Epithelial cell of prostate (primary cell): ENCODE results near the gene BSPRY.
"Not testable (repeated sequence)": the region's sequence is repeated elsewhere in the genome, so short reads cannot be mapped to it uniquely, and the experiment has no call there.

Experiments
- DNase-seq: peaks from one replicate; pipeline ENCODE4 v3.0.0-alpha.2; 2011; ENCODE audit warnings: low read depth, low spot score
- H3K27ac ChIP-seq: fragments of 450-650 bp; 2 replicates; pipeline ENCODE4 v1.5.1; 2017; ENCODE audit warnings: mild to moderate bottlenecking

BSPRY gene

GRCh38 chr9:113340011-113340699 is 9.2 kb upstream of the BSPRY start, which contains the start of gene WDR31:
TSS of gene WDR31 (minus strand) at chr9:113340275. CDS start at chr9:113332022, 8,253 bp downstream.
- DNase-seq = no peak
- peak within 1 kb of the TSS; percentile 70 for H3K27ac ChIP-seq

- peak overlapping the region; percentile 70 for H3K27ac ChIP-seq
- peak; percentile 96 for DNase-seq
These were observed 7.5 kb upstream of the BSPRY start for GRCh38 chr9:113341712-113342410.

- no peak overlapping the region for H3K27ac ChIP-seq
- no peak for DNase-seq
These were observed 5.6 kb upstream of the BSPRY start for GRCh38 chr9:113343732-113344231.

- no peak overlapping the region for H3K27ac ChIP-seq
These were observed 4.2 kb upstream of the BSPRY start for GRCh38 chr9:113345190-113345589.

GRCh38 chr9:113345671-113346070 is 3.7 kb upstream of the BSPRY start:
- no peak overlapping the region for H3K27ac ChIP-seq

More at GRCh38 chr9:113345190-113345589, 4.2 kb upstream of the BSPRY start:
- DNase-seq = no peak

GRCh38 chr9:113348437-113348836 is 904 bp upstream of the BSPRY start:
- no peak for DNase-seq
- H3K27ac ChIP-seq = no peak overlapping the region

More at GRCh38 chr9:113345671-113346070, 3.7 kb upstream of the BSPRY start:
- DNase-seq = no peak

GRCh38 chr9:113349066-113349444 is 286 bp upstream of the BSPRY start:
- no peak overlapping the region for H3K27ac ChIP-seq
- no peak for DNase-seq

GRCh38 chr9:113350107-113350661 is 843 bp downstream of the BSPRY start:
- no peak overlapping the region for H3K27ac ChIP-seq
- DNase-seq = no peak

GRCh38 chr9:113350937-113351336 is 1.6 kb downstream of the BSPRY start:
- H3K27ac ChIP-seq = no peak overlapping the region
- DNase-seq = no peak

- no peak overlapping the region for H3K27ac ChIP-seq
- DNase-seq = no peak
These were observed 2.7 kb downstream of the BSPRY start for GRCh38 chr9:113352006-113352405.

GRCh38 chr9:113352411-113352810 is 3.1 kb downstream of the BSPRY start:
- no peak for DNase-seq
- no peak overlapping the region for H3K27ac ChIP-seq

- no peak for DNase-seq
- no peak overlapping the region for H3K27ac ChIP-seq
These were observed 5.8 kb downstream of the BSPRY start for GRCh38 chr9:113355040-113355596.

- H3K27ac ChIP-seq = no peak overlapping the region
- DNase-seq = no peak
These were observed 7.4 kb downstream of the BSPRY start for GRCh38 chr9:113356686-113357292.

GRCh38 chr9:113359385-113359784 is 10.0 kb downstream of the BSPRY start:
- no peak for DNase-seq
- no peak overlapping the region for H3K27ac ChIP-seq

GRCh38 chr9:113360242-113360842 is 11.0 kb downstream of the BSPRY start:
- DNase-seq = no peak
- H3K27ac ChIP-seq = no peak overlapping the region

GRCh38 chr9:113361304-113362018 is 12.1 kb downstream of the BSPRY start:
- no peak for DNase-seq
- no peak overlapping the region for H3K27ac ChIP-seq

- DNase-seq = no peak
- H3K27ac ChIP-seq = no peak overlapping the region
These were observed 14.0 kb downstream of the BSPRY start for GRCh38 chr9:113363336-113363735.

GRCh38 chr9:113364951-113365350 is 15.6 kb downstream of the BSPRY start:
- H3K27ac ChIP-seq = no peak overlapping the region
- no peak for DNase-seq

GRCh38 chr9:113365652-113366051 is 16.3 kb downstream of the BSPRY start:
- H3K27ac ChIP-seq, DNase-seq: not testable (repeated sequence)
